Measurements from ENCODE around the gene ENTPD1.

ENTPD1 gene

GRCh38 chr10:95833042-95833610 is 77.2 kb downstream of the ENTPD1 start:
- DNase-seq: no peak

DNA sequence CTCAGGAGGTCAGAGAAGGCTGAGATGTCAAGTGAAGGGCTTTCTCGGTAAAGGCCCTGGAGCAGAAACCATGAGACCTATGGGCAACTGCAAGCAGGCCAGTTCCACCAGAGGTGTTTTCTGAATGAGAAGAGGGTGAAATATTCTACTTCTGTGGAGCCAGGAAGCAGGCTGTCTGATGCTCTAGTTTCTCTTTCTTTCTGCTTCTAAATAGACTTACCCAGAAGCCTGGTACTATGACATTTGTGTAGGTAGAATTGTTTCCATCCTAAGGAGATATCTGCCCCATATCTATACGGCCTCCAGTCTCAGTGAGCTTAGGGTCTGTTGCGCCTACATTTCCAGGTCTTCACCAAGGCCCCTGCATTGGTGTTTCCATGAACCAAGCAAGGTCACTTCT is 78.4 kb downstream of the ENTPD1 start:
- DNase-seq: no peak

GRCh38 chr10:95835149-95835860 is 79.3 kb downstream of the ENTPD1 start:
- DNase-seq: no peak

GRCh38 chr10:95835911-95836310 is 79.9 kb downstream of the ENTPD1 start:
- no peak for DNase-seq

DNA sequence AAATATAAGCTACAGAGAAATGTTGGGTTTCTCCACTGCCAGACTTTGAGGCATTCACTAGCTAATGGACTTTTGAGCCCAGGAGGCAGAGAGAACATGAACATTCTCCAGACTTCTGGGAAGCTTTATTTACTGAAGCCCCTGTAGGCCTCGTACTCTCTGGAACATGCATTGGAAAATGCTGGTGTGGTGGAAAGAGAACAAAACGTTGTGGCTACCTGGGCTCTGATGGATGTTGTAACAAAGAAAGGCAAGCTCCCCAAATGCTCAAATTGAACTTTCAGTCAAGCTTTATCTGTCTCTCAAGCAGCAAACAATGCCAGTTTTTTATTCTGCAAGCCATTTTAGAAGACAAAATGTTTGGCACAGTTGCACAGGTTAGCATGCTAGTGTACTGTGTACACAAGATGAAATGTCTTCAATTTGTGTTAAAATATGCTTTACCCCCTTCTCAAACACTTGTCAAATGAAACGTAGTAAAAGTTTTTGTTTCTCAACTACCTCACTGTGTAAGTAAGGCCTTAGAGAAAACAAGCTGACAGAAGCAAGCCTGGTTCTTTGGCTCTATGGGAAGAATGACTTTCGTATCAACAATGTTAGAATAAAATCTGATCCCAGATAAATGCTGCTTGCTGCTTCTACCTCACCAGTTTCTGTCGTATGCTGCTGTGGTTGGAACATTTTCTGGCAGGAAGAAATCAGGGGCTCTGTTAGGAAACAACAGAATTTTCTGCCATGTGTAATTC is 80.8 kb downstream of the ENTPD1 start:
- DNase-seq: no peak

GRCh38 chr10:95837356-95837776 is 81.4 kb downstream of the ENTPD1 start:
- DNase-seq: no peak

- DNase-seq: peak in 1 of 2 donors; percentile 33
Observed at GRCh38 chr10:95837783-95838182, 81.8 kb downstream of the ENTPD1 start.

DNA sequence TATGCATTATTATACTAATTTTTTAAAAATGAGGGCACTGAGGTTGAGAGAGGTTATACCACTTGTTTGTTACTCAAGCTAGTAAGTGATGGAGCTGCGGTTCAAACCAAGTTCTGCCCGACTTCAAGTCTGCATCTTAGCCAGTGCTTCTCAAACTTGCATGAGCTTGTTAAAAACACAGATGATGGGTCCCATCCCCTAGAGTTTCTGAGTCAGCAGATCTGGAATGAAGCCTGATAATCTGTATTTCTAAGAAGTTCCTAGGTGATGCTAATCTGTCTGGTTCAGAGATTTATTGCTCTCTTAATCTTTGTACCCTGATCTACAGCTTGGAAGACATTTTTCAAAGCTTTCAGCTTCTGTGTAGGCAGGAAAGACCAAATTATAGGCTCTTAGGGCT is 84.2 kb downstream of the ENTPD1 start:
- no peak for DNase-seq

GRCh38 chr10:95840681-95841080 is 84.7 kb downstream of the ENTPD1 start:
- no peak for DNase-seq

GRCh38 chr10:95841661-95842498 is 85.9 kb downstream of the ENTPD1 start:
- peak; percentile 45 to 61 for DNase-seq

DNA sequence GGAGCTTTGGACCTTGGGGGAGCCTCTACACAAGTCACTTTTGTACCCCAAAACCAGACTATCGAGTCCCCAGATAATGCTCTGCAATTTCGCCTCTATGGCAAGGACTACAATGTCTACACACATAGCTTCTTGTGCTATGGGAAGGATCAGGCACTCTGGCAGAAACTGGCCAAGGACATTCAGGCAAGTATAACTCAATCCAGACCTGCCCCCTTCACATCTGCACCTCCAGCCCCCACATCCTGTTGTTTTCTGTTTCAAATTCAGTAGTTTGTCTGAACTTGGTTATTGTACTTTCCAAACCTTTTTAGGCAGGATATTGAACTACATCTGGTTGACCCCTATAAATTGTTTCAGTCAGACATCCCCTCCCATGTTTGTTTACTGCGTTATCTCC is 89.4 kb downstream of the ENTPD1 start:
- DNase-seq: no peak

GRCh38 chr10:95847007-95847406 is 91.0 kb downstream of the ENTPD1 start:
- DNase-seq: no peak

- DNase-seq: no peak
Observed at GRCh38 chr10:95848841-95849240, 92.9 kb downstream of the ENTPD1 start.

- no peak for DNase-seq
Observed at GRCh38 chr10:95850791-95851190, 94.8 kb downstream of the ENTPD1 start.

GRCh38 chr10:95860166-95860940 is 104.4 kb downstream of the ENTPD1 start:
- DNase-seq: no peak

GRCh38 chr10:95861386-95861785 is 105.4 kb downstream of the ENTPD1 start:
- DNase-seq: no peak

DNA sequence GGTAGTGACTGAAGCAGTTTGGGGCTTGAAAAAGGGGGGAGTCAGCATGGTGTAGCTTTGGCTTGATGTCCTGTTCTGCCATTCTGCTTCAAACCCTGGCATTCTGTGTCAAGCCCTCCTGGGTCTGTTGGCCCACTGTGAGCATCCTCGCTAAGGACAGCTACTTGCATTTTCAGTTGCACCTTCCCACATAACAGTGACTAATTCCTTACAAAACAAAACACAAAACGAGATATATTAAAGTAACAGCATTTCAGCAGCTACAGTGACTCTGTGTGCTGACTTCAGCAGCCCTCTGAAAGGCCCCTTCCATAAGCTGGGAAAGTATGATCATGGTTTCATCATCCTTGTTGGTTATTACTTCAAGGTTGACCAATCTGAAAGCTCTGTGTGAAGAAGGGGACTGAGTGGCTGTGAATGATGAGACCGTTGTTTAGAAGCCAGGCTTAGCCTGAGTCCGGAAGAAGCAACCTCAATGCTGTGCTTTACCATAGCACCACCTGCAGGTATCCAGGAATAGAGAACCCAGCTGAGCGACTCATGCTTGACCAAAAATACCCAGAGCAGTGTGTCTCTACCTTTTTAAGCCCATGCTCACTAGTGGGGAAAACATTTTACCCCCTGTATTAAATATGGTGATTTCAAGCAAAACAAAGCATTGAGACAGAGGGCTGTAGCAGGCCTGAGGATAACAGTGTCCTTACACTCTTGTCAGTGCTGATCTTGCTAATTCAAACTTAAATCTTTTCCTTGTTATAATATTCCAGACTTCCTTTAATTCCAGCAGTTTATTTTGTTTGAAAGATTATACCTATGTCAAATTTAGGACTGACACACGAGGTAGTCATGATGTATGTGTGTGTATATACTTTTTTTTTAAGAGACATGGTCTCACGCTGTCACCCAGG is 109.2 kb downstream of the ENTPD1 start:
- DNase-seq: peak; percentile 44 to 62

DNA sequence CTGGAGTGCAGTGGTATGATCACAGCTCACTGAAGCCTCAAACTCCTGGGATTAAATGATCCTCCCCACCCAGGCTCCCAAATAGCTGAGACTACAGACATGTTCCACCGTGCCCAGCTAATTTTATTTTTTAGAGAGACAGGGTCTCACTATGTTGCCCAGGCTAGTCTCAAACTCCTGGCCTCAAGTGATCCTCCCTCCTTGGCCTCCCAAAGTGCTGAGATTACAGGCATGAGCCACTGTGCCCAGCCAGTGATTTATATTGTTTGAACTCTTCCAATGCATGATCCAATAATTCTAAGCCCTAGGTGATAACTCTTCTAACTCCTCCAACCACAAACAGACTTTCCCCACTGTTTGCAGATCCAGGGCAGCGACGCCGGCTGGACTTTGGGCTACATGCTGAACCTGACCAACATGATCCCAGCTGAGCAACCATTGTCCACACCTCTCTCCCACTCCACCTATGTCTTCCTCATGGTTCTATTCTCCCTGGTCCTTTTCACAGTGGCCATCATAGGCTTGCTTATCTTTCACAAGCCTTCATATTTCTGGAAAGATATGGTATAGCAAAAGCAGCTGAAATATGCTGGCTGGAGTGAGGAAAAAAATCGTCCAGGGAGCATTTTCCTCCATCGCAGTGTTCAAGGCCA is 110.0 kb downstream of the ENTPD1 start:
- no peak for DNase-seq

DNA sequence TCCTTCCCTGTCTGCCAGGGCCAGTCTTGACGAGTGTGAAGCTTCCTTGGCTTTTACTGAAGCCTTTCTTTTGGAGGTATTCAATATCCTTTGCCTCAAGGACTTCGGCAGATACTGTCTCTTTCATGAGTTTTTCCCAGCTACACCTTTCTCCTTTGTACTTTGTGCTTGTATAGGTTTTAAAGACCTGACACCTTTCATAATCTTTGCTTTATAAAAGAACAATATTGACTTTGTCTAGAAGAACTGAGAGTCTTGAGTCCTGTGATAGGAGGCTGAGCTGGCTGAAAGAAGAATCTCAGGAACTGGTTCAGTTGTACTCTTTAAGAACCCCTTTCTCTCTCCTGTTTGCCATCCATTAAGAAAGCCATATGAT is 110.5 kb downstream of the ENTPD1 start:
- no peak for DNase-seq

- no peak for DNase-seq
Observed at GRCh38 chr10:95867866-95868265, 111.9 kb downstream of the ENTPD1 start.
